Measurements from ENCODE around the gene LIMA1. TPM values are rescaled to one million over a fixed set of nuclear protein-coding genes. Genes with fewer than 3 reads are reported as not detected.

The LIMA1 gene
- total and polyA plus RNA-seq, 2 of the 4 experiments (the other 2 are of a cell fraction), result 126 to 163 TPM

- H2BK20ac ChIP-seq (ENCODE audit: low read depth, low read length), result no peak overlapping the region
These were observed 25.2 kb downstream of the LIMA1 start for GRCh38 chr12:50258167-50258551.

More at GRCh38 chr12:50258167-50258551, 25.2 kb downstream of the LIMA1 start:
- 0 out of 2 replicates have a peak, but pooled peaks have one; percentile 6 for ATAC-seq (ENCODE audit: low read depth)
- peak overlapping the region; percentile 28; the same call in 1 of the 2 replicates for H3K18ac ChIP-seq (ENCODE audit: low read depth, low read length)
- peak overlapping the region; percentile 5 for H2BK5ac ChIP-seq (ENCODE audit: low read depth, low read length, poor library complexity, severe bottlenecking)
- H2AK5ac ChIP-seq (ENCODE audit: low read depth, low read length), result peak overlapping the region; percentile 43
- peak overlapping the region; percentile 5; the same call in 1 of the 2 replicates for H3K4me2 ChIP-seq (ENCODE audit: low read depth, low read length)
- H3K4me3 ChIP-seq (ENCODE audit: insufficient read depth, low read depth, low read length), result no peak overlapping the region
- peaks cover 6% of the 10 kb centered on the region for H3K9me1 ChIP-seq (ENCODE audit: insufficient read depth, low read length)
- H3K9ac ChIP-seq (ENCODE audit: low read depth, low read length), result no peak overlapping the region
- H2BK120ac ChIP-seq (ENCODE audit: low read depth, low read length), result no peak overlapping the region; the same call in 1 of the 2 replicates
- DNase-seq, result no peak
- H4K8ac ChIP-seq (ENCODE audit: low read depth in 2 of 2, low read length in 2 of 2), result 0 out of 4 replicates have a peak overlapping the region, but pooled peaks of 1 of the 2 experiments have one; percentile 50
- H3K79me1 ChIP-seq (ENCODE audit: low read depth in 1 of 2, low read length in 2 of 2), result peaks cover 4 to 11% of the 10 kb centered on the region in 2 experiments; a peak in 1 of 4 replicates
- H4K91ac ChIP-seq (ENCODE audit: insufficient read depth, low read depth, low read length), result no peak overlapping the region; the same call in 1 of the 2 replicates
- no peaks in the 10 kb centered on the region for H3K27me3 ChIP-seq (ENCODE audit: control insufficient read depth, insufficient read depth, low read length)
- CTCF ChIA-PET, result interaction anchor here (0.6 kb wide), 2 partner anchors 32 to 441 kb away, joined by 3 to 4 read pairs; no protein-coding TSS in a partner anchor
- dilution Hi-C loops (cut with HindIII; ENCODE audit: low sequenced_read_pairs, unreplicated experiment), result no loop called here
- H3K23ac ChIP-seq (ENCODE audit: low read depth, low read length), result no peak overlapping the region
- in situ Hi-C loops (cut with MboI; ENCODE audit: low sequenced_read_pairs), result no loop called here
- H3K4me1 ChIP-seq (ENCODE audit: control insufficient read depth, insufficient read depth, low read length), result peaks cover 15% of the 10 kb centered on the region
- H3K27ac ChIP-seq (ENCODE audit: insufficient read depth, low read length), result no peak overlapping the region
- no peaks in the 10 kb centered on the region for H3K9me3 ChIP-seq (ENCODE audit: control insufficient read depth, insufficient read depth, low read length)
- H2BK15ac ChIP-seq (ENCODE audit: low read depth, low read length), result peak overlapping the region; percentile 7; the same call in 1 of the 3 replicates
- H2AFZ ChIP-seq (replicated peaks; ENCODE audit: low read length, poor library complexity), result no peak overlapping the region
- no peak overlapping the region for H3K56ac ChIP-seq (ENCODE audit: extremely low read depth, insufficient read depth, low read length)
- peaks cover 5% of the 10 kb centered on the region; the same call in 1 of the 2 replicates for H4K20me1 ChIP-seq (ENCODE audit: insufficient read depth, low read length)
- no peak overlapping the region for H2AK9ac ChIP-seq (replicated peaks; ENCODE audit: low read depth, low read length, poor library complexity)
- peak overlapping the region; percentile 27; the same call in 1 of the 2 replicates for H3K4ac ChIP-seq (ENCODE audit: low read depth, low read length)
- intact Hi-C loops (cut with micrococcal nuclease), result no loop called here
- 0 out of 2 replicates have a peak, but pooled peaks have one; percentile 3 for TF ChIP-seq CEBPB (IDR thresholded peaks at IDR 0.05; ENCODE audit: low read depth, low read length)
- no peak for TF ChIP-seq USF2 (IDR thresholded peaks at IDR 0.05; ENCODE audit: low read depth, low read length)
- no peak for TF ChIP-seq RFX5 (IDR thresholded peaks at IDR 0.05; ENCODE audit: low read depth, low read length)
- no peak overlapping the region for H4K5ac ChIP-seq (ENCODE audit: low read depth, low read length)
- H3K36me3 ChIP-seq (ENCODE audit: control insufficient read depth, insufficient read depth, low read length), result no peaks in the 10 kb centered on the region
- BruUV-seq (replicated peaks), result no TSS peak
- peak overlapping the region; percentile 16; the same call in 1 of the 2 replicates for H3K14ac ChIP-seq (replicated peaks; ENCODE audit: low read depth, low read length)
- POLR2A ChIA-PET (ENCODE audit: unreplicated experiment), result no interaction called here
- WGBS, 2 experiments (ENCODE audit: extremely low coverage in 2 of 2, insufficient read length in 1 of 2), result no CpG with 5 or more reads among the region's 5 CpGs

All from IMR-90 (cell line).